CD4-positive, CD25-positive, alpha-beta regulatory T cell (primary cell): ENCODE data around the gene DTWD2. TPM values are rescaled to one million over a fixed set of nuclear protein-coding genes. Genes with fewer than 3 reads are reported as not detected.
A peak's percentile ranks its signal among the peaks of the same experiment; 100 is the strongest.

Source experiments
- ATAC-seq, 2 donors: fragments of 150-1000 bp; cut with Tn5 transposase; one replicate each; pipeline ENCODE4 v1.10.0; 2021; ENCODE audit warnings: low read depth in 2 of 2, moderate number of reproducible peaks in 2 of 2, moderate library complexity in 1 of 2
- DNase-seq, 3 donors: peaks; one replicate each; pipeline versions ENCODE4 v3.0.0 to v3.0.0-alpha.2; 2012 to 2022; ENCODE audit warnings: mixed read lengths in 1 of 3
- H3K27ac ChIP-seq: one replicate; pipeline ENCODE4 v1.7.0; 2013; ENCODE audit warnings: mild to moderate bottlenecking, low read length; ENCODE audit not compliant: insufficient read depth, poor library complexity, severe bottlenecking
- H3K27me3 ChIP-seq: one replicate; pipeline ENCODE4 v1.7.0; 2013; ENCODE audit warnings: low read length; ENCODE audit not compliant: control insufficient read depth, insufficient read depth
- H3K36me3 ChIP-seq: one replicate; pipeline ENCODE4 v1.7.0; 2013; ENCODE audit warnings: mild to moderate bottlenecking, low read length, moderate library complexity; ENCODE audit not compliant: control insufficient read depth, insufficient read depth
- H3K4me1 ChIP-seq: 2 replicates; pipeline ENCODE4 v1.7.0; 2013; ENCODE audit warnings: mild to moderate bottlenecking, low read length; ENCODE audit not compliant: insufficient read depth, control insufficient read depth, poor library complexity, severe bottlenecking
- H3K4me3 ChIP-seq: one replicate; pipeline ENCODE4 v1.7.0; 2013; ENCODE audit warnings: low read depth, mild to moderate bottlenecking, low read length, moderate library complexity
- H3K9me3 ChIP-seq, 2 experiments: 1 replicate in 1 of 2; 2 replicates in 1 of 2; pipeline ENCODE4 v1.7.0; 2013; ENCODE audit warnings: low read length in 2 of 2, mild to moderate bottlenecking in 1 of 2, moderate library complexity in 1 of 2; ENCODE audit not compliant: control insufficient read depth in 2 of 2
- H3K27ac Mint-ChIP-seq, 3 donors: one replicate each; pipeline ENCODE4 v1.8.0; 2020 to 2022; ENCODE audit warnings: mild to moderate bottlenecking in 3 of 3, mixed read lengths in 3 of 3, moderate library complexity in 2 of 3
- H3K27me3 Mint-ChIP-seq: one replicate; pipeline ENCODE4 v1.8.0; 2022; ENCODE audit warnings: mild to moderate bottlenecking, mixed read lengths
- H3K36me3 Mint-ChIP-seq: one replicate; pipeline ENCODE4 v1.8.0; 2020; ENCODE audit warnings: mixed read lengths
- H3K4me1 Mint-ChIP-seq, 4 donors: one replicate each; pipeline ENCODE4 v1.8.0; 2020 to 2022; ENCODE audit warnings: mixed read lengths in 4 of 4, mild to moderate bottlenecking in 1 of 4
- H3K4me3 Mint-ChIP-seq, 4 donors: one replicate each; pipeline ENCODE4 v1.8.0; 2020 to 2022; ENCODE audit warnings: mild to moderate bottlenecking in 4 of 4, mixed read lengths in 4 of 4, moderate library complexity in 3 of 4
- H3K9me3 Mint-ChIP-seq, 7 donors: one replicate each; pipeline ENCODE4 v1.8.0; 2020 to 2022; ENCODE audit warnings: mixed read lengths in 7 of 7, mild to moderate bottlenecking in 3 of 7, moderate library complexity in 2 of 7
- polyA plus RNA-seq, 4 donors: library from polyadenylated mRNA; unstranded; fragments of 300-500 nt; fragmentation: Illumina TruSeq; gene quantifications; one replicate each; pipeline ENCODE4 v1.2.3, GENCODE V29; 2021
- total RNA-seq: library from RNA; stranded (reverse); gene quantifications from one replicate; pipeline ENCODE4 v1.2.3, GENCODE V29; 2022

Gene DTWD2
- total and polyA plus RNA-seq, 5 donors from 2014 or later, result 0.88 to 1.7 (median 1.6) TPM

DNA sequence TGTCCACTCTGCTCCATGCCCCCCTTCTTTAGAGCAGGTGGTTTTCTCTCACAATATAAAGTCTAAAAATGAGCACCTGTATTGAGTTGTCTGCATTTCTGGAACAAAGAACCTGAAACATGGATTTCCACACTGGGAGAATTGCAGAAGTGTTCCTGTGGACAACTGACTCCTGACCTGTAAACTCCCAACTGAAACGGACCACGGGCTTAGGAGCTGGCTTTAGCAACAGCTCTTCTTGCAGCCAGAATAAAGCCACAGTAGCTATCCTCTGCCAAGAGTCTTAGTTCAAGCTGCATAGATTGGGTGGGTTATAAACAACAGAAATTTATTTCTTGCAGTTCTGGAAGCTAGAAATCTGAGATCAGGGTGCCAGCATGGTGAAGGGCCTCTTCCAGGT, 194.7 kb downstream of the DTWD2 start:
- Mint-ChIP-seq H3K27me3 (no peaks in the 10 kb centered on the region), H3K4me3 (no peak overlapping the region), H3K4me1 (no peaks in the 10 kb centered on the region), H3K9me3 (no peaks in the 10 kb centered on the region), H3K36me3 (no peaks in the 10 kb centered on the region), H3K27ac (no peak overlapping the region)
- no peak overlapping the region for H3K27ac ChIP-seq
- no peak for ATAC-seq
- H3K27me3 ChIP-seq, result no peaks in the 10 kb centered on the region
- DNase-seq, result no peak
- no peak overlapping the region for H3K4me3 ChIP-seq
- H3K36me3 ChIP-seq, result no peaks in the 10 kb centered on the region
- H3K4me1 ChIP-seq, result no peaks in the 10 kb centered on the region
- H3K9me3 ChIP-seq, result no peaks in the 10 kb centered on the region

DNA sequence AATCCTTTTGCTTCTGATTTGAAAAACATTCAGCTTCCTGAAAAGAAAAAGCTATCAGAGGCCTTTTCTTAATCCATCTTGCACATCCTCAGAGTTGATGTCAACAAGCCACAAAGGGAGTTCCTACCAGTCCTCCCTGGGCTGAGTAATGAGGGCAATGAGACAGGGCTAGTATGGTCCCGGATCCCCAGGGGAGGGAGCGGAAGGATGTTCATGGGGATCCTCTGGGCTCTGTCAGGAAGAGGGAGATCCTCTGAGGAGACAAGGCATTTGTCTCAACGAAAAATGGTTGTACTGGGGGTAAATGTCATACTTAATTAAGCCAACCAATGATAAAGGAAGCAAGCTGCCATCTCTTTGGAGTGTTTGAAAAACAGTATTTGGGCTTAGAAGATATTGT, 195.3 kb downstream of the DTWD2 start:
- no peak for DNase-seq
- H3K27ac Mint-ChIP-seq, result no peak overlapping the region
- H3K9me3 Mint-ChIP-seq, result no peaks in the 10 kb centered on the region

DNA sequence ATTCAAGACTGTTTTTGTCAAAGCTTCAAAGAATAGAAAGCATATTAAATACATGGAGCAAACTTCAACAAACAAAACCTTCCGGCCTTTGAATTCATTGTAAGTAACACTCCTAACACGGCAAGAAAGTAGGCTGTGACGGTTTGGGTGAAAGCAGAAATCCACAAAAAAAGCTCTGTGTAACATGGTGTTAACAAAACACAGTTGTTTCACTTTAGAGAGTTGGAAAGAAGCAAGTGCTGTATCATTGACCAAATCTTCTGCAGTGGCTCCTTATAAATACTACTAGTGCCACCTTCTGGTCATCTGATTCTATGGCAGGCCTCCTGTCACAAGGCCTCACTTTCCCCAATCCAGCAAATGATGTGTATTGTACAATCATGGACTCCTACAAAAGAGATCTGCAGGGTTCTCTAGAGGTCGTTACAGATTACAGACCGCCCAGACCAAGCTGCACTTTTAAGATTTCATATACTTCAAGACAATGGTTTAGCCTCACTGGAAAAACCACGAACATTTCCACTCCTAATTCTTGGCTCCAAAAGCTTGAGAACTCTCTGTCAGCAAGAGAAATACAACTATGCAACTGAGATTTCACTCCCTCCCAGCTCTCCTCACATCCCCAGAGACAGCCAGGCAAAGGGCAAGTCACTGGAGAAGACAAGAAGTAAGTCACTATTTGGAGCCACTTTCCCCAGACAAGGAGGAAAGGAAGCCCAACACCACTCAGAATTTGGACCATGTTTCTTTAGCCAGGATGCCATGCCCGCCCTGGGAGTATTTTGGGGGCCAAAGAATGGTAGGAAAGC, 196.2 kb downstream of the DTWD2 start:
- H3K4me1 ChIP-seq, result no peaks in the 10 kb centered on the region
- no peaks in the 10 kb centered on the region for H3K27me3 Mint-ChIP-seq
- no peaks in the 10 kb centered on the region for H3K36me3 Mint-ChIP-seq
- no peak overlapping the region for H3K27ac ChIP-seq
- no peaks in the 10 kb centered on the region for H3K9me3 ChIP-seq
- H3K27me3 ChIP-seq, result no peaks in the 10 kb centered on the region
- H3K36me3 ChIP-seq, result no peaks in the 10 kb centered on the region
- no peaks in the 10 kb centered on the region for H3K4me1 Mint-ChIP-seq
- H3K9me3 Mint-ChIP-seq, result no peaks in the 10 kb centered on the region
- DNase-seq (peak in 2 of 3 donors; percentile 8 to 56), ATAC-seq (no peak)
- peak overlapping the region in 1 of 3 donors; percentile 15 for H3K27ac Mint-ChIP-seq
- H3K4me3 Mint-ChIP-seq, result no peak overlapping the region
- no peak overlapping the region for H3K4me3 ChIP-seq

More for the DNA sequence above, 195.3 kb downstream of the DTWD2 start:
- H3K36me3 Mint-ChIP-seq, result no peaks in the 10 kb centered on the region
- H3K36me3 ChIP-seq, result no peaks in the 10 kb centered on the region
- H3K27ac ChIP-seq, result no peak overlapping the region
- ATAC-seq, result no peak
- H3K27me3 ChIP-seq, result no peaks in the 10 kb centered on the region
- H3K27me3 Mint-ChIP-seq, result no peaks in the 10 kb centered on the region
- H3K4me3 Mint-ChIP-seq, result no peak overlapping the region
- H3K4me3 ChIP-seq, result no peak overlapping the region
- no peaks in the 10 kb centered on the region for H3K4me1 ChIP-seq
- no peaks in the 10 kb centered on the region for H3K9me3 ChIP-seq
- no peaks in the 10 kb centered on the region for H3K4me1 Mint-ChIP-seq

DNA sequence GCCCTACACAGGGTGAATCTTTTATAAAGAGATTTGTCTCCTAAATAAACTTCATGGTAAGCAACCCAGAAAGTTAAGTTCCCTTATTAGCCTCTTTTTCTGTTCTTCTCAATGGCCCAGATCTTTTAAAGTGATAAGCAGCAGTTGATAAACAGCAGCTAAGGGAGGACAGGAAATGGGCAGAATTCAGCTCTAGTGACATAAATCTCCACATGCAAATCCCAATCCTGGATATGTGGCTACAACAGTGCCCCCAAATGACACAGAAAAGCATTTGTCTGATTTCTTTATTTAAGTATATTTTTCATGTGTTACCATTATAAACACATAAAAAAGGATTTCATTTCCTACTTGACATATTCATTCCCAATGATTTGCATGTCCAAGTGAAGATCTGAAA, 199.0 kb downstream of the DTWD2 start:
- Mint-ChIP-seq H3K4me1 (no peaks in the 10 kb centered on the region), H3K27ac (no peak overlapping the region), H3K36me3 (no peaks in the 10 kb centered on the region), H3K27me3 (no peaks in the 10 kb centered on the region), H3K9me3 (no peaks in the 10 kb centered on the region), H3K4me3 (no peak overlapping the region)
- DNase-seq (no peak), ATAC-seq (no peak)
- H3K4me1 ChIP-seq, result no peaks in the 10 kb centered on the region
- H3K4me3 ChIP-seq, result no peak overlapping the region
- H3K27ac ChIP-seq, result no peak overlapping the region
- H3K27me3 ChIP-seq, result no peaks in the 10 kb centered on the region
- H3K9me3 ChIP-seq, result no peaks in the 10 kb centered on the region
- no peaks in the 10 kb centered on the region for H3K36me3 ChIP-seq

DNA sequence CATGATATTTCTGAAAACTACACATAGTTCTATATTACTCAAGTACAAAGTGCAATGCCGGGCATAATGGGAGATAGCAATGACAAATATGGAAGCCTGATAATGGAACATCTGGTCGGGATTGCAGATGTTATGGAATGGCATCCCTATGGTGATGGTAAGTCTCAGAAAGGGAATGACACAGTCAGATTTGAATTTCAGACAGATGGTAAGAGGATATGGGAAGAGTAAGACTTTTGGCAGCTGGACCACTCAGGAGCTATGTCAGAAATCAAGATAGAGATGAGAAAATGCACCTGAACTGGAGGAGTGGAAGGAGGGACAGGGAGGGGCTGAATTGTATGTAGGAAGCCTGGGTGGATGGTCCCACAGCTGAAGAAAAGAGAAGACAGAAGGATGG, 200.0 kb downstream of the DTWD2 start:
- no peaks in the 10 kb centered on the region for H3K36me3 Mint-ChIP-seq
- DNase-seq (no peak), ATAC-seq (no peak)
- Histone ChIP-seq H3K4me1 (no peaks in the 10 kb centered on the region), H3K9me3 (no peaks in the 10 kb centered on the region), H3K27ac (no peak overlapping the region), H3K27me3 (no peaks in the 10 kb centered on the region), H3K36me3 (no peaks in the 10 kb centered on the region), H3K4me3 (no peak overlapping the region)
- no peak overlapping the region for H3K4me3 Mint-ChIP-seq
- H3K4me1 Mint-ChIP-seq, result no peaks in the 10 kb centered on the region
- no peaks in the 10 kb centered on the region for H3K9me3 Mint-ChIP-seq
- H3K27ac Mint-ChIP-seq, result no peak overlapping the region
- H3K27me3 Mint-ChIP-seq, result no peaks in the 10 kb centered on the region

Other genes with a start within 250 kb of the DTWD2 start
- 39.0 TPM for gene DMXL1, start 82.5 kb upstream of the DTWD2 start, total RNA-seq
- gene DMXL1, start 82.5 kb upstream of the DTWD2 start, polyA plus RNA-seq, result 10 to 100 TPM in 3 of 4 donors, 1 to 10 TPM in 1; 9.6 to 13.1 (median 11.1) TPM